Hepatocyte (in vitro differentiated cells): ENCODE results near the gene DCXR. TPM values are rescaled to one million over a fixed set of nuclear protein-coding genes. Genes with fewer than 3 reads are reported as not detected.

Experiments used
- DNase-seq: peaks from one replicate; pipeline ENCODE4 v3.0.0-alpha.2; 2016; ENCODE audit warnings: low spot score
- H2AFZ ChIP-seq: fragments of 200-600 bp; sonication (generic); 2 replicates; pipeline ENCODE4 v1.6.0; 2016; ENCODE audit warnings: antibody characterized with exemption, mild to moderate bottlenecking
- H3K27ac ChIP-seq: fragments of 200-600 bp; sonication (generic); 2 replicates; pipeline ENCODE4 v1.5.1; 2016; ENCODE audit warnings: mild to moderate bottlenecking
- H3K27me3 ChIP-seq: fragments of 200-600 bp; sonication (generic); 2 replicates; pipeline ENCODE4 v1.6.1; 2016
- H3K36me3 ChIP-seq: fragments of 200-600 bp; sonication (generic); replicated peaks from 2 replicates; pipeline ENCODE4 v1.5.1; 2016; ENCODE audit warnings: low read depth; ENCODE audit not compliant: insufficient read depth
- H3K4me1 ChIP-seq: fragments of 200-600 bp; sonication (generic); 2 replicates; pipeline ENCODE4 v1.5.1; 2016; ENCODE audit warnings: mild to moderate bottlenecking, moderate library complexity; ENCODE audit not compliant: insufficient read depth
- H3K4me2 ChIP-seq: fragments of 200-600 bp; sonication (generic); 2 replicates; pipeline ENCODE4 v1.6.0; 2016
- H3K4me3 ChIP-seq: fragments of 200-600 bp; sonication (generic); 2 replicates; pipeline ENCODE4 v1.5.1; 2016; ENCODE audit warnings: mild to moderate bottlenecking
- H3K79me2 ChIP-seq: fragments of 200-600 bp; sonication (generic); 2 replicates; pipeline ENCODE4 v1.6.0; 2017; ENCODE audit warnings: mild to moderate bottlenecking
- H3K9me2 ChIP-seq: fragments of 200-600 bp; sonication (generic); replicated peaks from 2 replicates; pipeline ENCODE4 v1.6.0; 2017; ENCODE audit warnings: mild to moderate bottlenecking; ENCODE audit not compliant: insufficient read depth
- H3K9me3 ChIP-seq: fragments of 200-600 bp; sonication (generic); 2 replicates; pipeline ENCODE4 v1.5.1; 2016; ENCODE audit warnings: low read depth, mild to moderate bottlenecking
- H4K20me1 ChIP-seq: fragments of 200-600 bp; sonication (generic); 2 replicates; pipeline ENCODE4 v1.6.0; 2016; ENCODE audit warnings: mild to moderate bottlenecking; ENCODE audit not compliant: insufficient read depth, poor library complexity, severe bottlenecking
- EZH2 ChIP-seq: fragments of 200-600 bp; sonication (generic); IDR thresholded peaks from 2 replicates; pipeline ENCODE4 v1.6.1; 2016; ENCODE audit warnings: antibody characterized with exemption, mild to moderate bottlenecking, borderline replicate concordance
- EZH2phosphoT487 ChIP-seq: fragments of 200-600 bp; sonication (generic); IDR thresholded peaks from one replicate; pipeline ENCODE4 v1.6.1; 2018; ENCODE audit warnings: antibody characterized with exemption, mild to moderate bottlenecking, low read depth, moderate library complexity; ENCODE audit not compliant: unreplicated experiment, severe bottlenecking
- WGBS: methylation state at CpG from one replicate; pipeline ENCODE4 v1.1.6; 2016; ENCODE audit warnings: low lambda C conversion rate; ENCODE audit errors: missing lambda C conversion rate; 5-methylcytosine and 5-hydroxymethylcytosine counted together
- polyA plus RNA-seq: library from polyadenylated mRNA; unstranded; fragments of >200 nt; fragmentation: Nextera tagmentation; extraction: Ambion mirVana; gene quantifications from 2 replicates; pipeline ENCODE4 v1.2.1, GENCODE V29; 2016
- total RNA-seq: library from RNA; depleted of rRNA; stranded (reverse); fragments of >200 nt; gene quantifications from 2 replicates; pipeline ENCODE4 v1.2.3, GENCODE V29; 2014
- TF ChIP-seq, protein P1 (sequence below): fragments of 200-600 bp; sonication (generic); IDR thresholded peaks from 2 replicates; pipeline ENCODE4 v1.5.1; 2016; ENCODE audit warnings: antibody characterized with exemption, mild to moderate bottlenecking; ENCODE audit not compliant: poor library complexity

The DCXR gene
- total and polyA plus RNA-seq, 2 experiments from 2014 or later, result 118 to 207 TPM

DNA sequence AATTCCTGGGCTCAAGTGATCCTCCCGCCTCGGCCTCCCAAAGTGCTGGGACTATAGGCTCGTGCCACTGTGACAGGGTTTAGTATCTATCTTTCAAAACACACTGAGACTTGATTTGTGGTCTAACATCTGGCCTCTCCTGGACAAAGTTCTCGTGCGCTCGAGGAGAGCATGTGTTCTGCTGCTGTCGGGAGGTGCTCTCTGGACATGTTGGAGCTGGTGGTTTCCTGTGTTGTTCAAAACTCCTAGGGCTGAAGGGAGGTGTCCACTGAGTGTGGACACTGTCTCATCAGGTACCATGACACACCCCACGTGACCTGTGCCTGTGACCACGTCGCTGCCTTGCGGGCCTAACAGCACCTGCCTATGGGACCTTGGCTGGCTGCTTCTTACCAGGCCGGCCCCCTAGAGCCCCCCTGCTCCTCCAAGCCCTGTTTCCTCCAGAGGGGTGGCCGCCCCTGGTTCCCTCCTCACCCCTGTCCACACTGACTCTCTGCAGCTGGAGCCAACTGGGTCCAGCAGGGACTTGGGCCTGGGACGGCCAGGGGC, 8.5 kb upstream of the DCXR start:
- TF ChIP-seq EZH2, result no peak
- TF ChIP-seq, protein P1, sequence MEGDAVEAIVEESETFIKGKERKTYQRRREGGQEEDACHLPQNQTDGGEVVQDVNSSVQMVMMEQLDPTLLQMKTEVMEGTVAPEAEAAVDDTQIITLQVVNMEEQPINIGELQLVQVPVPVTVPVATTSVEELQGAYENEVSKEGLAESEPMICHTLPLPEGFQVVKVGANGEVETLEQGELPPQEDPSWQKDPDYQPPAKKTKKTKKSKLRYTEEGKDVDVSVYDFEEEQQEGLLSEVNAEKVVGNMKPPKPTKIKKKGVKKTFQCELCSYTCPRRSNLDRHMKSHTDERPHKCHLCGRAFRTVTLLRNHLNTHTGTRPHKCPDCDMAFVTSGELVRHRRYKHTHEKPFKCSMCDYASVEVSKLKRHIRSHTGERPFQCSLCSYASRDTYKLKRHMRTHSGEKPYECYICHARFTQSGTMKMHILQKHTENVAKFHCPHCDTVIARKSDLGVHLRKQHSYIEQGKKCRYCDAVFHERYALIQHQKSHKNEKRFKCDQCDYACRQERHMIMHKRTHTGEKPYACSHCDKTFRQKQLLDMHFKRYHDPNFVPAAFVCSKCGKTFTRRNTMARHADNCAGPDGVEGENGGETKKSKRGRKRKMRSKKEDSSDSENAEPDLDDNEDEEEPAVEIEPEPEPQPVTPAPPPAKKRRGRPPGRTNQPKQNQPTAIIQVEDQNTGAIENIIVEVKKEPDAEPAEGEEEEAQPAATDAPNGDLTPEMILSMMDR, result no peak
- no peak for TF ChIP-seq EZH2phosphoT487
- H3K27ac ChIP-seq, result no peak overlapping the region
- H4K20me1 ChIP-seq, result no peaks in the 10 kb centered on the region
- H3K4me2 ChIP-seq, result no peak overlapping the region
- H3K36me3 ChIP-seq, result no peaks in the 10 kb centered on the region
- H3K79me2 ChIP-seq, result peaks cover 10% of the 10 kb centered on the region
- 91% methylated on average over 14 of the region's 14 CpGs for WGBS
- peaks cover 9% of the 10 kb centered on the region for H3K4me1 ChIP-seq
- DNase-seq, result no peak
- H3K9me3 ChIP-seq, result no peaks in the 10 kb centered on the region
- H2AFZ ChIP-seq, result no peak overlapping the region
- no peaks in the 10 kb centered on the region for H3K9me2 ChIP-seq
- no peaks in the 10 kb centered on the region for H3K27me3 ChIP-seq
- no peak overlapping the region for H3K4me3 ChIP-seq

DNA sequence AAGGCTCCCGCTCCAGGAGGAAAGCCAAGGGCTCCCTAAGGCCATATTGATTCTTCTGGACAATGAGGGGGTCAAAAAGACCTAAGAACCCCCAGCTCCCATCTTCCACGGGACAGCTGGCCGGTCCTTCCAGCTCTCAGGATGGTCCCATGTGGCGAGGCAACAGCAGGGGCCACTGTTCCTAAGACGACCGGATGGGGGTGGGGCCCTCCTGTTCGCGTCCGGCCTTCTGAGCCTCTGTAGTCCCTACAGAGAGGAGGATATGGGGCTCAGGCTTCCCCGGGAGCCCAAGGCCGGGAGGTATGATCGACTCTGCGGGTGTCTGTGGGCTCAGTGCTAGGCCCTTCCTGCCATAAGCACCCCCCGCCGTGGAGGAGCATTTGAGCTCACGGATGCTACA, 6.0 kb upstream of the DCXR start:
- 78% methylated on average over 16 of the region's 16 CpGs for WGBS
- no peak overlapping the region for H3K4me3 ChIP-seq
- no peak overlapping the region for H3K27ac ChIP-seq
- no peak overlapping the region for H2AFZ ChIP-seq
- H3K9me2 ChIP-seq, result no peaks in the 10 kb centered on the region
- no peaks in the 10 kb centered on the region for H3K9me3 ChIP-seq
- no peaks in the 10 kb centered on the region for H3K4me1 ChIP-seq
- TF ChIP-seq, protein P1, result no peak
- no peak for TF ChIP-seq EZH2
- no peak for TF ChIP-seq EZH2phosphoT487
- H3K79me2 ChIP-seq, result no peaks in the 10 kb centered on the region
- no peaks in the 10 kb centered on the region for H3K36me3 ChIP-seq
- no peaks in the 10 kb centered on the region for H4K20me1 ChIP-seq
- DNase-seq, result no peak
- no peak overlapping the region for H3K4me2 ChIP-seq
- H3K27me3 ChIP-seq, result no peaks in the 10 kb centered on the region

DNA sequence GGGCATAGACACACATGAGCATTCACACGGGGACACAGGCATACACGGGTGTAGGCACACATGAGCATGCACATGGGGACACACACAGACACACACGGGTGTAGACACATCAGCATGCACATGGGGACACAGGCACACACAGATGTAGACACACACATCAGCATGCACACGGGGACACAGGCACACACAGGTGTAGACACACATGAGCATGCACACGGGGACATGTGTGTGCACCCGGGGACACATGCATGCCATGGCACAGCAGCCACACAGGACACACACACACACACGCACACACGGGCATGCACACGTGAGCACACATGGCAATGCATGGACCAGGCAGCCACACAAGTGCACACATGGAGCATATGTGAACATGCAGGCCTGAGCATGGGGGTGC, 5.2 kb upstream of the DCXR start:
- Histone ChIP-seq H3K27me3 (no peaks in the 10 kb centered on the region), H3K79me2 (no peaks in the 10 kb centered on the region), H3K4me2 (no peak overlapping the region), H2AFZ (no peak overlapping the region), H3K27ac (no peak overlapping the region), H4K20me1 (no peaks in the 10 kb centered on the region), H3K4me3 (no peak overlapping the region), H3K9me3 (no peaks in the 10 kb centered on the region), H3K4me1 (no peaks in the 10 kb centered on the region), H3K36me3 (no peaks in the 10 kb centered on the region), H3K9me2 (no peaks in the 10 kb centered on the region)
- DNase-seq, result no peak
- TF ChIP-seq, protein P1, result no peak
- TF ChIP-seq EZH2phosphoT487 (no peak), EZH2 (no peak)
- WGBS, result 87% methylated on average over 9 of the region's 9 CpGs
